Coronary artery (tissue), 2 donors: ENCODE measurements around the gene CFDP1.

Experiments used
- DNase-seq: peaks from one replicate; pipeline ENCODE4 v3.0.0-alpha.2; 2017; ENCODE audit warnings: low spot score
- H3K27ac ChIP-seq, 2 donors: fragments of 200-600 bp; sonication (generic); one replicate each; pipeline ENCODE4 v1.5.1; 2016 to 2019
- H3K4me3 ChIP-seq: fragments of 200-600 bp; sonication (generic); 2 replicates; pipeline ENCODE4 v1.5.1; 2016; ENCODE audit warnings: mild to moderate bottlenecking, moderate library complexity
- TF ChIP-seq, protein P1 (sequence below): fragments of 200-600 bp; sonication (generic); IDR thresholded peaks from one replicate; pipeline ENCODE4 v1.5.1; 2019; ENCODE audit warnings: antibody characterized with exemption

Gene CFDP1

DNA sequence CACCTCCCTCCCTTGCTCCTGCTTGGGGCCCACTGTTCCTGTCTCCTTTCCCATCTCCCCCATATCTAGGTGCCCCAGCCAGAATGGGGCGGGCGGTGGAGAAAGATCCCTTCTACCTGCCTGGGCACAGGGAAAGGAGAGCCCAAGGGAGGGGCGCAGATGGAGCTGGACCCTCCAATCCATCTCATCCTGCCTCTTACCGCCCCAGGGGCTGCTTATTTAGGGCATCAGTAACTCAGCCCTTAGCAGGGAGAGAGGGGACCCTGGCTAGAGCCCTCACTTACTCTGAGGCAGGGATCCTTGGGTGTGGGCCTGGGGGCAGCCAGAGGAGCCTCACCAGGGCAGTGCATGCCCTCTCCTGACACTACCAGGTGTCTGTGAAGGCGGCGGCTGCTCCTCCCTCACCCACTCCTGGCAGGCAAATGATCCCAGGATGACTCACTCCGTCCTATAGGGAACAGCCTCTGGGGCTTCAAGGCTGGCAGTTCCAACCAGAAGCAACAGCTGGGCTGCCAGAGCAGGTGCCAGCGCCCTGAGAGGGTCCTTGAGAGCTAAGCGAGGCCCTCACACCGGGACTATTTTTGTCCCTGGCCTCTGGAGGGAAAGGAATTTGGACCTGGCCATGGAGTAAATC is 165.6 kb downstream of the CFDP1 start:
- DNase-seq, result peak; percentile 77
- Histone ChIP-seq H3K27ac (peak overlapping the region in 1 of 2 donors; percentile 50), H3K4me3 (no peak overlapping the region)
- TF ChIP-seq, protein P1, sequence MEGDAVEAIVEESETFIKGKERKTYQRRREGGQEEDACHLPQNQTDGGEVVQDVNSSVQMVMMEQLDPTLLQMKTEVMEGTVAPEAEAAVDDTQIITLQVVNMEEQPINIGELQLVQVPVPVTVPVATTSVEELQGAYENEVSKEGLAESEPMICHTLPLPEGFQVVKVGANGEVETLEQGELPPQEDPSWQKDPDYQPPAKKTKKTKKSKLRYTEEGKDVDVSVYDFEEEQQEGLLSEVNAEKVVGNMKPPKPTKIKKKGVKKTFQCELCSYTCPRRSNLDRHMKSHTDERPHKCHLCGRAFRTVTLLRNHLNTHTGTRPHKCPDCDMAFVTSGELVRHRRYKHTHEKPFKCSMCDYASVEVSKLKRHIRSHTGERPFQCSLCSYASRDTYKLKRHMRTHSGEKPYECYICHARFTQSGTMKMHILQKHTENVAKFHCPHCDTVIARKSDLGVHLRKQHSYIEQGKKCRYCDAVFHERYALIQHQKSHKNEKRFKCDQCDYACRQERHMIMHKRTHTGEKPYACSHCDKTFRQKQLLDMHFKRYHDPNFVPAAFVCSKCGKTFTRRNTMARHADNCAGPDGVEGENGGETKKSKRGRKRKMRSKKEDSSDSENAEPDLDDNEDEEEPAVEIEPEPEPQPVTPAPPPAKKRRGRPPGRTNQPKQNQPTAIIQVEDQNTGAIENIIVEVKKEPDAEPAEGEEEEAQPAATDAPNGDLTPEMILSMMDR, result no peak

DNA sequence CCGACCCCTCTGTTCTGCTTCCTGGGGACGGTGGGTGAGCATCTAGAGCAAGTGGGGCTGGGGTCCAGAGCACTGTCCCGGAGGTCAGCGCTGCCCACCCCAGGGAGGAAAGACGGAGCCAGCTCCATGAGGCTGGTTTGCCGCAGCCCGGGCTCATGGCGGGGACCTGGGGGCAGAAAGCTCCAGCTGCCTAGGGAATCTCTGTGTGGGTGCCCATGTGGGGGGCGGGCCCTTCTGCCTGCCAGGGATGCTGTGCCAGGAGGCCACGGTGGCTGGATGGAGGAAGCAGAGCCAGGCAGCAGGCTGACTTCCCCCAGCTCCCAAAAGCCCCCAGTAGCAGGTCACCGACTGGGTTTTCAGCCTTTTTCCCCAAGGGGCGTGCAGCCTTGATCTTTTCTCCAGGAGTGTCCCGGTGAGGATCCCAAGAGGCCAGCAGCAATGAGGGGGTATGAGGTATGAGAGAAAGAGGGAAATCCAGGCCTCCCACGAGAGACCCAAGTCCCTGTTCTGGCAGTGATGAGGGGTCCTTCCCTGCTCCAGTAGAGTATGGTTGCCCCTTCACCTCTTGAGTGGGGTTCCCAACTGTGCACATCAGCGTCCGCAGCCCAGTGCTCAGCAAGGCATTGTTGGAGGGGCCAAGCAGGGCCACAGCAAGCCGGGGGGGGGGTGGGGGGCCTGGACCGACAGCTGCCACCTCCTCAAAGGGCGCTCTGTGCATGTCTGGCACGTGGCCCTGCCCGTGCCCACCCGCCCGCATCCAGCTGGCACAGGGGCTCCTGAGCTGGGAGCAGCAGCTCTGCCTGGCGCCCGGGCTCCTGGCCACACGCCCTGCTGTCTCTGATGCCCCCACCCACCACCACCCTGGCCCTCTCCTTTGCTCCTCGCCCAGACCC is 166.3 kb downstream of the CFDP1 start:
- DNase-seq, result peak; percentile 74
- TF ChIP-seq, protein P1, result no peak
- peak overlapping the region; percentile 94 to 97 for H3K27ac ChIP-seq
- no peak overlapping the region for H3K4me3 ChIP-seq

DNA sequence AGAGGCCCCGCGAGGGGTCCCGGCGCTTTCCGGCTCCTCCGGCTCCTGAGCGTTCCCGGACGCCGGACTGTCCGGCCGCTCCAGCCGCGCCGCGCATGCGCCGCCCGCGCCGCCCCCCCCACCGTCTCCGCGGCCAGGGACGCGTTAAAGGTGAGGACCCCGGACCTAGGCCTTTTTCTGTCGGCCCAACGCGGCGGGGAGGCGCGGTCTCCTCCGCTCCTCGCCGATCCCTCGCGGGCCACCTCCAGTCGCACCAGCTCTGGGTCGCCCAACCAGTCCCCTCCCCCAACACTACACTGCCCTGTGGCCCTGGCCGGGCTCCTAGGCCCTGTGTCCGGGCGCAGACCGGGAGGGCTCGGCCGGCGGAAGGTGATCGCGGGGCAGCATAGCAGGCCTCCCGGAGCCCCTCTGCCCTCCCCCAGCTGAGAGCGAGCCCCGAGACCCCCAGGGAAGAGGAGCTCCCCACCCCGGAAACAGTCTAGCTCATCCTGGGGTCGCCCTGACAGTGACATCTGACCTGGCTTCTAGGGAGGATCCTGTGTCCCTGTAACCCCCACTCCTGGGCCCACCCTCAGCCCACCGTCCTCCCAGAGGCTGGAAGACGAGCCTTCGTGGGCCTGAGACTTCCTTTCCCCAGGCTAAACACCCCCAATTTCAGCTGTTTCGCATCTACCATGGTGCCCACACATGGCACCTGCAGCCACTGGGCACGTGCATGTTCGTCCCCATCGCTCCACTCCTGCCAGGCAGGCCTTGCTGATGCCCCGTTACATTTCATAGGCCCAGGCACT is 167.2 kb downstream of the CFDP1 start:
- peak; percentile 85 for DNase-seq
- peak overlapping the region; percentile 91 for H3K4me3 ChIP-seq
- peak overlapping the region; percentile 94 to 97 for H3K27ac ChIP-seq
- TF ChIP-seq, protein P1, result no peak

DNA sequence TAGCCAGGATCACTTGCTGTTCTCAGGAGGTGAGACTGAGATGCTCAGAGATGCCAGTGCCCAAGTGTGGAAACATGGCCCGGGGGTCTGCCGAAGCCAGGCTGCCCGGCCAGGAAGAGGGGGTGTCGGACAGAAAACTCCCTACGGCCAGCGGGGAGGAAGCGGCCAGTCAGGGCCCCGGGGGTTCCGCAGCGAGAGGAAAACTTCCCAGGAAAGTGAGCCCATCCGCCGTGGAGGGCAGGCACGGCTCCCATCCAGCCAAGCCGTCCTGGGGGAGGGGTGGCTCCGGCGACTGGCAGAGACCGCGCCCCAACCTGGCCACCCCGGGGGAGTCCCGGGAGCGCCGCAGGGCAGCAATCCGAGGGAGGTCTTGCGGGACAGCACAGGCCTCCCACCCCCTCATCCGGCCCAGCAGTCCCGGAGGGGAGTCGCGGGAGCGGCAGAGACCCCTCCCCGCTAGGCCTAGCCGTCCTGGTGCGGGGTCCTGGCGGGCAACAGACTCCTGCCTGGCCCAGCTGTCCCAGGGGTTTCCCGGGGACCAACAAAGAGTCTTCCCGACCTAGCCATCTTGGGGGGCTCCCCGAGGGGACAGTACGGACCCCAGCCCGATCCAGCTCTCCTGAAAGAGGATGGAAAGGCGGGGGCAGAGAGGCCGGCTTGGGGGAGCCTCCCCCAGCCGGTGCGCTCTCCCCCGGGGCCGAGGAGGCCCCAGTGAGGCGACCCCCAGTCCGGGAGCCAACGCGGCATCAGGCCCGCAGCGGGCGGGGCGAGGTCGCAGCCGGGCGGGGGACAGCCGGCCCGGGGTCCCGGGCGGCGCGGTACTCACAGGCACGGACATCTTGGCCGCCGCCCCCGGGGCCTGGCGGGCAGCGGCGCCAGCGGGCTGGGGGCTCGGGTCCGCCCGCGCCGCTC is 168.0 kb downstream of the CFDP1 start:
- peak overlapping the region; percentile 91 for H3K4me3 ChIP-seq
- DNase-seq, result peak; percentile 82
- H3K27ac ChIP-seq, result peak overlapping the region; percentile 94 to 97

DNA sequence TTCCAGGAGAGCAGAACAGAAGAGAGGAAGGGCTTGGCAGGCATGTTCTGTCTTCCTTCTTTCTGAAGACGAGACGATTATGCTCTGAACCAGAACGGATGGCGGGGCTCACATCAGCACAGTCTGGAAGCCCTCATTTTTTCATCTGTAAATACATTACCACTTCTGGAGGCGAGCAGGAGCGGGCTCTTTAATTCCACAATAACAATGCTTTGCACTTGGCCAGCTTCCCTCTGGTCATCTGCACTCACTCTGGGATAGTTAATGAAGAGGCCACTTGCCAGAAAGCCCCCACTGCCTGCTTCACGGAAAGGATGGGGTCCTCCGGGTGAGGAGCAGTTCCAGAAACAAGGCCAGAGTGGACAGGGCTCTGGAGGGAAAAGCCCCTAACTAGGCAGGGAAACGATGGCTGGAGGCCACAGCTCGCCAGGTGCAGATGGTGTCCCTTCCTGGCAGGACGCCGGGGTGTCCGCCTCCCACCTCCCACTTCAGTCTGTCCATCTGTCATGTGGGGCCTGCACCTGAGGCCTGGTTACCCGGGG is 168.8 kb downstream of the CFDP1 start:
- Histone ChIP-seq H3K27ac (peak overlapping the region; percentile 94 to 97), H3K4me3 (peak overlapping the region; percentile 91)
- TF ChIP-seq, protein P1, result no peak
- peak; percentile 75 for DNase-seq

More for the DNA sequence above, 168.0 kb downstream of the CFDP1 start:
- TF ChIP-seq, protein P1, result no peak

DNA sequence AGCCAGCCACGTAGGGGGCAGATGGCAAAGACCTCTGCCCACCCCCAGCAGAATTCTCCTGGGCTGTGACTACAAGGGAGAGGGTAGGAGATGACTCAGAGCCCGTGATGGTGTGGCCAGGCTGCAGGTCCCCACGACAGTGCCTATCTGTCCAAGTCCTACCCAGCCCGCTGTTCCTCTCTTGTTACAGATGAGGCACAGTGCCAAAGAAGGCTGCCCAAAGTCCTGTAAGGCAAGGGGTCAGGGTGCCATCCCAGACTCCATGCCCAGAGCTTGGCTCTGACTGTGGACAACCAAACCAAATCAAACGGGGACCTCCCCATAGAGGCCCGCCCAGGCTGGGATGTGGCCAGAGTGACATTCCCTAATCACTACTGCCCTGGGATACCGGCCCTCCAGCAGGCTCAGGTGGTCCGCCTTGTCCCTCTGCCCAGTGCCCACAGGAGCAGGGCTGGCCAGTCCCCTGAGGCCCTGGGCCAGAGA is 169.3 kb downstream of the CFDP1 start:
- DNase-seq, result peak; percentile 84
- Histone ChIP-seq H3K4me3 (peak overlapping the region; percentile 91), H3K27ac (peak overlapping the region; percentile 94 to 97)
- TF ChIP-seq, protein P1, result no peak
